Esophagus muscularis mucosa (tissue), 4 donors: ENCODE measurements around the gene CHST15. TPM values are rescaled to one million over a fixed set of nuclear protein-coding genes. Genes with fewer than 3 reads are reported as not detected.

Source experiments
- DNase-seq: peaks from one replicate; pipeline ENCODE4 v3.0.0-alpha.2; 2017; ENCODE audit errors: extremely low spot score
- H3K27ac ChIP-seq, 4 donors: fragments of 200-600 bp; sonication (generic); replicated peaks in 1 of 4; 1 replicate in 3 of 4; 2 replicates in 1 of 4; pipeline ENCODE4 v1.5.1; 2016 to 2019; ENCODE audit warnings: mild to moderate bottlenecking in 1 of 4
- H3K27me3 ChIP-seq, 4 donors: fragments of 200-600 bp; sonication (generic); one replicate each; pipeline versions ENCODE4 v1.5.1 to v1.6.0; 2016 to 2019
- H3K36me3 ChIP-seq, 4 donors: fragments of 200-600 bp; sonication (generic); one replicate each; pipeline ENCODE4 v1.5.1; 2016 to 2019
- H3K4me1 ChIP-seq, 4 donors: fragments of 200-600 bp; sonication (generic); one replicate each; pipeline ENCODE4 v1.5.1; 2016 to 2019
- H3K4me3 ChIP-seq, 4 donors: fragments of 200-600 bp; sonication (generic); 1 replicate in 2 of 4; 2 replicates in 2 of 4; pipeline ENCODE4 v1.5.1; 2016 to 2019; ENCODE audit warnings: mild to moderate bottlenecking in 4 of 4, moderate library complexity in 1 of 4
- H3K9me3 ChIP-seq, 4 donors: fragments of 200-600 bp; sonication (generic); 1 replicate in 3 of 4; 2 replicates in 1 of 4; pipeline ENCODE4 v1.5.1; 2016 to 2019
- EP300 ChIP-seq: sonication (generic); formaldehyde crosslinking; IDR thresholded peaks from one replicate; pipeline ENCODE4 v1.6.1; 2017; ENCODE audit warnings: antibody characterized with exemption
- POLR2A ChIP-seq: fragments of 450-650 bp; IDR thresholded peaks from one replicate; pipeline ENCODE4 v1.6.1; 2017; ENCODE audit warnings: antibody characterized with exemption, moderate library complexity, mild to moderate bottlenecking, low read depth
- POLR2AphosphoS5 ChIP-seq, 2 donors: sonication (generic); formaldehyde crosslinking; IDR thresholded peaks; one replicate each; pipeline ENCODE4 v1.6.1; 2017; ENCODE audit warnings: antibody characterized with exemption in 2 of 2
- WGBS: methylation state at CpG from one replicate; pipeline ENCODE4 v1.1.5; 2018; 5-methylcytosine and 5-hydroxymethylcytosine counted together
- intact Hi-C: fragments of 100-400 bp; cut with DNase I; formaldehyde crosslinking; loops from one replicate; pipeline ENCODE4 v1.15.1; 2023
- total RNA-seq, 4 donors: library from RNA; depleted of rRNA; stranded (reverse); fragments of >200 nt; gene quantifications; one replicate each; pipeline versions ENCODE4 v1.1.0 to v1.2.1, GENCODE V29; 2016
- TF ChIP-seq, protein P1 (sequence below), 3 experiments: fragments of 200-600 bp in 2 of 3; fragments of 450-650 bp in 1 of 3; sonication (generic) in 2 of 3; IDR thresholded peaks; one replicate each; pipeline ENCODE4 v1.5.1; 2017 to 2019; ENCODE audit warnings: antibody characterized with exemption in 3 of 3, mild to moderate bottlenecking in 2 of 3, moderate library complexity in 1 of 3

Gene CHST15
- total RNA-seq, 4 donors from 2014 or later, result 48.2 to 76.1 (median 62.5) TPM

DNA sequence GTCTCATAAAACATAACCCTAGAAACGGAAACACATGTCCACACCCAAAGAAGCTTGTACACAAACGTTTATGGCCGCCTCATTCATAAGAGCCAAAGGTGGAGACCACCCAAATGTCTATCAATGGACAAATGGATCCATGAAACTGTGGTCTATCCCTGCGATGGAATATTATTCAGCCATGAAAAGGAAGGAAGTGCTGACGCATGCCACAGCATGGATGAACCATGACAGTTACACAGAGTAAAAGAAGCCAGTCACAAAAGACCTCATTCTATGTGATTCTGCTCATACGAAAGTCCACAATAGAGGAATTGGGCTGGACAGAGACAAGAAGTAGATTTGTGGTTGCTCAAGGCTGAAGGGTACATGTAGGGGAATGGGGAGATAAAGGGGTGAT is 10.8 kb downstream of the CHST15 start:
- whole genome bisulfite sequencing, result 88% methylated on average over 6 of the region's 6 CpGs
- H3K4me3 ChIP-seq, result no peak overlapping the region
- no peaks in the 10 kb centered on the region for H3K9me3 ChIP-seq
- intact Hi-C loops, result no loop called here
- no peaks in the 10 kb centered on the region for H3K36me3 ChIP-seq
- no peak for DNase-seq
- H3K4me1 ChIP-seq, result peaks cover 4 to 93% (median 89%) of the 10 kb centered on the region in 4 donors
- peak overlapping the region in 1 of 4 donors; percentile 21 for H3K27ac ChIP-seq
- TF ChIP-seq, protein P1, sequence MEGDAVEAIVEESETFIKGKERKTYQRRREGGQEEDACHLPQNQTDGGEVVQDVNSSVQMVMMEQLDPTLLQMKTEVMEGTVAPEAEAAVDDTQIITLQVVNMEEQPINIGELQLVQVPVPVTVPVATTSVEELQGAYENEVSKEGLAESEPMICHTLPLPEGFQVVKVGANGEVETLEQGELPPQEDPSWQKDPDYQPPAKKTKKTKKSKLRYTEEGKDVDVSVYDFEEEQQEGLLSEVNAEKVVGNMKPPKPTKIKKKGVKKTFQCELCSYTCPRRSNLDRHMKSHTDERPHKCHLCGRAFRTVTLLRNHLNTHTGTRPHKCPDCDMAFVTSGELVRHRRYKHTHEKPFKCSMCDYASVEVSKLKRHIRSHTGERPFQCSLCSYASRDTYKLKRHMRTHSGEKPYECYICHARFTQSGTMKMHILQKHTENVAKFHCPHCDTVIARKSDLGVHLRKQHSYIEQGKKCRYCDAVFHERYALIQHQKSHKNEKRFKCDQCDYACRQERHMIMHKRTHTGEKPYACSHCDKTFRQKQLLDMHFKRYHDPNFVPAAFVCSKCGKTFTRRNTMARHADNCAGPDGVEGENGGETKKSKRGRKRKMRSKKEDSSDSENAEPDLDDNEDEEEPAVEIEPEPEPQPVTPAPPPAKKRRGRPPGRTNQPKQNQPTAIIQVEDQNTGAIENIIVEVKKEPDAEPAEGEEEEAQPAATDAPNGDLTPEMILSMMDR (IDR thresholded peaks at IDR 0.05), result no peak
- TF ChIP-seq POLR2A (no peak), EP300 (no peak), POLR2AphosphoS5 (IDR thresholded peaks at IDR 0.05) (no peak)
- H3K27me3 ChIP-seq, result no peaks in the 10 kb centered on the region

DNA sequence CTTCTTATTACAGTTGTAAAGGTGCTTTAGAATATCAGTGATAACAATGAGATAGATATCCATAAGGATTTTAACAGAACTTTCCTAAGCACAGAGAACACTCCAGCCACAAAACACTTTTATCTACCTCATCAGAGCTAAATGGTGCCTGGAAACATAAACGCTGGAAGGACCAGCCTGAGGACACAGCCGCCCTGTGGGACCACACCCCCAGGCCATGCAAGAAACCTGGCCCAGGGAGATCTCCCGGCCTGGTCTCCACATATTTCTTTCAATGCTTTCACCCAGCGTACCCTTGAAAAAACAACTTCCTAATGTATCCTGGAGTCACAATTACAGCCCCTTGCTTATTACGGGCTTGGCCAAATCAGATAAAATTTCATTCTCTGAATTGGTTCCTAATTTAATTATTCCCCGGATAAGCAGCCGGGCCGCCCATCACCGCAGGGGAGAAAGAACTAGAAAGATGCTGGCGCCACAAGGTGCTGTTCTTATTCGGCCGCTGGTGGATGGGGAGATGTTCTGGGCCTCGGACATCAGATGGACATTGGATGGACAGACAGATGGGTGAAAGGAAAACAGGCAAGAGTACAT is 11.8 kb downstream of the CHST15 start:
- no peaks in the 10 kb centered on the region for H3K9me3 ChIP-seq
- TF ChIP-seq POLR2AphosphoS5 (IDR thresholded peaks at IDR 0.05), result no peak
- TF ChIP-seq POLR2A, result no peak
- H3K4me3 ChIP-seq, result no peak overlapping the region
- DNase-seq, result no peak
- intact Hi-C loops, result no loop called here
- peaks cover 4 to 92% (median 89%) of the 10 kb centered on the region in 4 donors for H3K4me1 ChIP-seq
- no peaks in the 10 kb centered on the region for H3K27me3 ChIP-seq
- H3K27ac ChIP-seq, result peak overlapping the region in 2 of 4 donors; percentile 21 to 38
- no peaks in the 10 kb centered on the region for H3K36me3 ChIP-seq
- WGBS, result 81% methylated on average over 13 of the region's 13 CpGs

DNA sequence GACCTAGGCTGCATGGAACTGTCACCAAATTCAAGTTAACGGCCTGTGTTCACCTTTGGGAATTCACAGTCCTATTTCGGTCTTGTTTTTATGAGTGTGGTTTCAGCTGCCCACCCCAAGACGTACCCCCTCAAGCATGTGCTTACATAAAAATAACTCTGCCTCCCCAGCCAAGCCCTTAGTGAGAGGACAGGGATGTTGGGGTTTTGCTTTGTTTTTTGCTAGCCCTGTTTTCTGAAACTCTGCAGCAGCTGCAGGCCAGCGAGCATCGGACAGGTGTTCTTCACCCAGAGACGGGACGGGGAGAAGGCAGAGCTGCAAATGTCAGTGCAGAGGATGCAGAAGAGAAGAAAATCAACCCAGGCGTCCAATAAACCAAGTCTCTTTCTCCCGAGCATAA is 13.5 kb downstream of the CHST15 start:
- H3K27me3 ChIP-seq, result no peaks in the 10 kb centered on the region
- no peaks in the 10 kb centered on the region for H3K9me3 ChIP-seq
- peaks cover 15 to 92% (median 89%) of the 10 kb centered on the region in 4 donors for H3K4me1 ChIP-seq
- no peak for DNase-seq
- no peaks in the 10 kb centered on the region for H3K36me3 ChIP-seq
- intact Hi-C loops, result no loop called here
- TF ChIP-seq, protein P1 (IDR thresholded peaks at IDR 0.05), result no peak
- TF ChIP-seq EP300 (no peak), POLR2AphosphoS5 (IDR thresholded peaks at IDR 0.05) (no peak), POLR2A (no peak)
- no peak overlapping the region for H3K4me3 ChIP-seq
- H3K27ac ChIP-seq, result peak overlapping the region in 3 of 4 donors; percentile 1 to 46 (median 36)
- 44% methylated on average over 9 of the region's 9 CpGs for WGBS

DNA sequence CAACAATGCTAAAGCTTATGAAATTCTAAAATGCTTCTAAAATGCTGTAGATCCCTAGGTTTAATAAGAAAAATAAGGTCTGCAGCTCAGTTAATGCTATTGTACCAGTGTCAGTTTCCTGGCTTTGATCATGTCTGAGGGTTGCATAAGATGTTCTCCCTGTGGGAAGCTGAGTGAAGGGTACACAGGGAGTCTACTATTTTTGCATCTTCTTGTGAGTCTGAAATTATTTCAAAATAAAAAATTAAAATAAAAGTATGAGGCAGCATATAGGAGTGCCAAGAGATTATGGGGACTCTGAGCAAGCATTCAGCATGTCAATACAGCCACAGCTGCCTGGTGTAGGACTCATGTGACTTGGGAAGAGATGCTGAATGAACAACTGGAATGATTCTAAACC is 14.7 kb downstream of the CHST15 start:
- Histone ChIP-seq H3K27me3 (no peaks in the 10 kb centered on the region), H3K4me1 (peaks cover 16 to 92% (median 88%) of the 10 kb centered on the region in 4 donors), H3K4me3 (no peak overlapping the region), H3K9me3 (no peaks in the 10 kb centered on the region), H3K27ac (peak overlapping the region in 2 of 4 donors; percentile 27 to 77), H3K36me3 (no peaks in the 10 kb centered on the region)
- intact Hi-C loops, result no loop called here
- TF ChIP-seq EP300, result no peak
- no peak for TF ChIP-seq POLR2AphosphoS5 (IDR thresholded peaks at IDR 0.05)
- TF ChIP-seq, protein P1 (IDR thresholded peaks at IDR 0.05), result no peak
- no peak for TF ChIP-seq POLR2A
- DNase-seq, result no peak

DNA sequence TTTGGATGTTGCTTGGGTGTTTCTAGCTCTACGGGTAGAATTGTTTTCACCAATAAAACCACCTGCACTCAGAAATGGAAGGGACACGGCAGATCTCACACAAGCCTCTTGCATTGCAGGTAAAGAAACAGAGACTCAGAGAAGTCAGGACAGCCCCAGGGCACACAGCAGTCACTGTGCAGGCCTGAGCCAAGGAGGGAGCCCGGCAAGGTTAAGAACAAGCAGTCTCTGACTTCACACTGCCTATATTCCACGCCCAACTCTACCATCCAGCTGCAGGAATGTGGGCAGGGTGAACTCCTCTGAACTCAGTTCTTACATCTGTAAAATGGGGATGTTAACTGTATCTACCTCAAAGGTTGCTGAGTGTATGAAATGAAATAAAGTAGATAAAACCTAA is 15.4 kb downstream of the CHST15 start:
- Histone ChIP-seq H3K9me3 (no peaks in the 10 kb centered on the region), H3K27ac (peak overlapping the region in 2 of 4 donors; percentile 62 to 77), H3K4me3 (no peak overlapping the region), H3K4me1 (peaks cover 16 to 92% (median 85%) of the 10 kb centered on the region in 4 donors), H3K27me3 (no peaks in the 10 kb centered on the region), H3K36me3 (no peaks in the 10 kb centered on the region)
- TF ChIP-seq EP300 (no peak), POLR2A (no peak), POLR2AphosphoS5 (IDR thresholded peaks at IDR 0.05) (no peak)
- TF ChIP-seq, protein P1 (IDR thresholded peaks at IDR 0.05), result no peak
- intact Hi-C loops, result no loop called here
- 81% methylated on average over 3 of the region's 4 CpGs for WGBS
- DNase-seq, result no peak
